Stimulated activated CD4-positive, alpha-beta T cell treated with anti-CD3 and anti-CD28 coated beads, TNF-alpha, amount 100 ng/mL, for 1 hour (primary cell): Measurements from ENCODE around the gene KRTDAP.
A peak's percentile ranks its signal among the peaks of the same experiment; 100 is the strongest.
"Not testable (repeated sequence)": the region's sequence is repeated elsewhere in the genome, so short reads cannot be mapped to it uniquely, and the experiment has no call there.

Source experiments
- DNase-seq, 3 donors: peaks; one replicate each; pipeline ENCODE4 v3.0.0-alpha.2; 2020; ENCODE audit warnings: low read depth in 3 of 3, low spot score in 1 of 3

The KRTDAP gene

GRCh38 chr19:35486268-35486708 lies 4.0 kb downstream of the KRTDAP start:
- no peak for DNase-seq

DNA sequence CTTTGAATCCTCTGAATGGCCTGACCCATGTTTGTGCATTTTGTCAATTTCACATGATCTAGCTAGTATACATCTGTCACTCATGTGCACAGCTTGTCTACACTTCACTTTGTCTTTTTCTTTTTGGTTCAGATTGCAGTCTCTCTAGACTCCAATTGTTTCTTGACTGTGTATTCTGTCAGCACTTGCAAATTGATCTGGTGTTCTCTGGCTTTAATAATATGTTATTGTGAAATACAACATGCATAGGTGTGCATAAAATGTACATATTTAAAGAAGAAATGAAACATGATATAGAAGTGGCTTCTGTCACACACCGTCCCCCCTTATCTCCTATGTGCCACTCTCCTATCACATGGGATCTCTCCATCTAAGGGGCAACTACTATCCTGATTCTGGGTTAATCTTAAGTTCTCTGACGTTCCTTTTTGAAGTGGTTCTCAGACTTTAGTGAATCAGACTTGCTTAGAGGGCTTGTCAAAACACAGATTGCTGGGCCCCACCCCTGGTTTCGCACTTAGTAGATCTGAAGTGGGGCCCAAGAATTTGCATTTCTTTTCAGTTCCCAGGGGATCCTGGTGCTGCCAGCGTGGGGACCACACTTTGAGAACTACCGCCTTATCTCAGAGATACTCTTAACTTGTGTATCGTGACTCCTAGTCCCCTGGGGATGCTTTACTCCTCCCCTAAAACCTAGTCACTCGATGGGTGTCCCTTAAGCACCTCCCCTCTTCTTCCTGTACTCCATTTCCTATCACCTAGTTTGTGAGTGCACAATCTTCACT lies 5.8 kb downstream of the KRTDAP start:
- DNase-seq, result no peak

DNA sequence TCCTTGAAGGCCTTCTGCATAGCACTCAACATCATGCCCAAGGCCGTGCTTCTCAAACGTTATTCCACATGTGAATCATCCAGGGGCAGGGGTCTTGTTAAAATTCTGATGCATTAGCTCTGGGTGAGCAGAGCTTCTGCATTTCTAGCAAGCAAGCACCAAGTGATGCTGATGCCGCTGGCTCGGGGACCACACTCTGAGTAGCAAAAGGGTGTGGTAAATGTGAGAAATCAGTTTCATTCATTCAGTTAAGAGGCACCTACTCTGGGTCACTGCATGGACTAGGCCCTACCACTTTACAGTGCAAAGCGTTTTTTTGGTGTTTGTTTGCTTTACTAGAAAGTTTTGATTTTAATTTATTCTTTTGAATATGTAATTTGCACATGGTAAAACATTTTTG lies 7.2 kb downstream of the KRTDAP start:
- DNase-seq, result no peak

GRCh38 chr19:35478794-35479677 lies 11.2 kb downstream of the KRTDAP start:
- no peak for DNase-seq

DNA sequence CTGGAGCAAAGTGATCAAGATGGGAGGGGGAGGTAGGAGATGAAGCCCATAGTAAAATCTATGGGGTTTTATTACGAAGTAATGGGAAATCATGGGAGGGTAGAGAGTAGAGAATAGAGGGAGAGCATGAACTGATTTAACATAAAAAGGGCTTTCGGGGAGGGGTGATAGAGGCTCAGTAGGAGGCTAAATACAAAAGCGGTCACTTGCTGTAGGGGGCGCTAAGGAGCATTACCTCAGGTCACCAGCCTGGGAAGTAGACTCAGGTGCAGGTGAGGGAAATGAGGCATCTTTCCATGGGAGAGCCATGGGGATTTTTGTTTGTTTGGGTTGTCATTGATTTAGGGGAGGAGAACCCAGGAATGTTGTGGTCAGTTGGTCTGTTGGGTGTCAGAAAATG lies 14.1 kb downstream of the KRTDAP start:
- DNase-seq, result no peak

- not testable (repeated sequence) for DNase-seq
Measured at GRCh38 chr19:35474594-35474993, 15.7 kb downstream of the KRTDAP start.

DNA sequence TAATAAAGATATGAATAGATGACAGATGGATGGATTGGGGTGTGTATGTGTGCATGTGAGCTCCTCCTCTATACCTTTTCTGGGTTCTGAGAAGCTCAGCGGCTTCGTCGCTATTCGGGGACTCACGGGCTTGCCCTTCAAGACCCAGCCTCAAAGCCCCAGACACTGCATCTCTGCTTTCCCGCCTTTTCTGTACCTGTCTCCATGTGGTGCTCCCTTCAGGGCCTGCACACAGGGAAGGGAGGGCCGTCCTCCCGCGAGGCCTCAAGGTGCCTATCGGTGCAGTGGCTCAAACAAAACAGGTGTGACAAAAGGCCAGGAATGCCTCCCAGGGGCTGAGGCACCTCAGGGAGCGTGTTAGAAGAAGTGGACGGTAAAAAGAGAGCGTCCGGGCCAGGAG lies 16.2 kb downstream of the KRTDAP start:
- DNase-seq, result no peak

GRCh38 chr19:35471946-35472345 lies 18.3 kb downstream of the KRTDAP start:
- no peak for DNase-seq

- DNase-seq, result not testable (repeated sequence)
Measured at GRCh38 chr19:35471075-35471474, 19.2 kb downstream of the KRTDAP start.

DNA sequence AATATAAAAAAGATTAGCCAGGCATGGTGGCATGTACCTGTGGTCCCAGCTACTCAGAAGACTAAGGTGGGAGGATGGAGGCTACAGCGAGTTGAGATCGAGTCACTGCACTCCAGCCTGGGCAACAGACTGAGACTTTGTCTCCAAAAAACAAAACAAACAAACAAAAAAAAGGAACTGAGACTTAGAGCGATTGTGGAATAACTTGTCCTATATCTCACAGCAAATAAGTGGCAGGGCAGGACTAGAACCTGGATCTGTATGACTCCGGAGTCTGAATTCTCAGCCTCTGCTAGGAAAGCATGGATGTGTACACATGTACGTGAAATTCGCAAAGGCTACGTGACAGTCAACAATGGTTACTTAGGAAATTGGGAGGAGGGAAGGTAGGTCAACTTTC lies 20.1 kb downstream of the KRTDAP start:
- DNase-seq, result no peak

DNA sequence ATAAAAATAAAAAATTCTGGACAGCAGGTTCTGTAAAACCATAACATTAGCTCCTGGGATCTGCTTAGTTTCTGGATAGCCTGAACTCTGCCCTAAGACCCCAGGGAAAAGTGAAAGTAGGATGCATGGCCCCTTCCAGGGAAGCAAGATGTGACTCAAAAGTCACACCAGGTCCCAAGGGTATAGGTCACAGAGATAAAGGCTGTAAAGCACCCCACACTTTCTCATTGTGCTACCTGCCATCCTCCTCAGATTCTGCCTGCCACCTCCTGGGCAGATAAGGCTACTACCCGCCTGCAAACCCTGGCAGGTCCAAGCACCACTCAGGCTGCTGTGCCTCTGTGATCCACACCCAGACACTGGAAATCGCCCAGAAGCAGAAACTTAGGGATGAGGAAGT lies 21.6 kb downstream of the KRTDAP start:
- peak; percentile 23 to 31 (median 27) for DNase-seq

GRCh38 chr19:35466259-35466658 lies 24.0 kb downstream of the KRTDAP start:
- DNase-seq, result no peak

DNA sequence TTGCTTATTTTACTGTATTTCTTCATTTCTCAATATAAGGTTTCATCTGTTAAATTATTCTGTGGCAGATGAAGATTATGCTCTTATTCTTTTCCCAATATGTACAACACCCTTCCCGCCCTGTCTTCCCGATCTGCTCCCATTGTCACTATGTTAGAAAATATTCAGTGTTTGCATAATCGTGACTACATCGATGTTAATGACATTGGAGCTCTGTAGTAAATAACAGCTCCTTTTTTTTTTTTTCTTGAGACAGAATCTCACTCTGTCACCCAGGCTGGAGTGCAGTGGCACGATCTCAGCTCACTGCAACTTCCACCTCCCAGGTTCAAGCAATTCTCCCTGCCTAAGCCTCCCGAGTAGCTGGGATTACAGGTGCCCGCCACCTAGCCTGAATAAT lies 27.3 kb downstream of the KRTDAP start:
- DNase-seq, result not testable (repeated sequence)

DNA sequence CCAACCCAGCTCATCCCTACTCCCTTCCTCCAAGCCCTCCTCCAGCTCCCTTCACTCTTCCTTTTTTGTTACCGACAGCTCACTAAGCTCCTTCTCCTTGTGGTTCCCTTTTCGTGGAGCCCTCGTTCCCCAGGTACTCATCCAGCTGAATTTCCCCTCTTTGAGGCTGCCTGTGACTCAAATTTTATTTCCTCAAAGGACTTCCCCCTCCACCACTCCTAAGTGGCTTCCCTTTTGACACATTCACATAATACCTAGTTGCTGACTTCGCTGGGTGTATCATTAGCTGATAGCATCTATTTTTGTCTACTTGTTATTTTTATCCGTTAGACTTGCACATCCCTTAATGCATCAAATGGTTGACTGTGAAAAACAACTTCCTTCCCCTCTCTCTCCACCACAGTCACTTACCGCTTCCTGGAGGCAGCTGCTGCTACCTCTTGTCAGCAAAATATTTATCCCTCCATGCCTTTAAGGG lies 27.7 kb downstream of the KRTDAP start:
- peak in 2 of 3 donors; percentile 23 for DNase-seq

- not testable (repeated sequence) for DNase-seq
Measured at GRCh38 chr19:35461788-35462187, 28.5 kb downstream of the KRTDAP start.

GRCh38 chr19:35461060-35461459 lies 29.2 kb downstream of the KRTDAP start:
- no peak for DNase-seq

DNA sequence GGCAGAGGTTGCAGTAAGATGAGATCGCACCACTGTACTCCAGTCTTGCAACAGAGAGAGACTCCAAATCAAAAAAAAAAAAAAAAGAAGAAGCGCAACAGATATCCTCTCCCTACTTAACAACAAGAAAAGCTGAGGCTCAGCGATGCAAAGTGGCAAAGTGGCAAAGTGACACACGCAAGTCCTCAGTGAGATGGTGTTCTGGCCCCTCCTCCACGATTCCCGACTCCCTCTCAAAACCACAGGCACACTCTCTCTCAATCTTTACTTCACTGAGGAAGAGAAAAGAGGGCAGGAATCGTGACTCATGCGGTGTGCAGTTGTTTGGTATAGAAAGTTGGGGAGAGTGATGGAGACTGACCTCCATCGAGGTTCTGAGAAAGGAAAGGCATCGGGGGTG lies 29.7 kb downstream of the KRTDAP start:
- no peak for DNase-seq

GRCh38 chr19:35459414-35460082 lies 30.7 kb downstream of the KRTDAP start:
- DNase-seq, result no peak

DNA sequence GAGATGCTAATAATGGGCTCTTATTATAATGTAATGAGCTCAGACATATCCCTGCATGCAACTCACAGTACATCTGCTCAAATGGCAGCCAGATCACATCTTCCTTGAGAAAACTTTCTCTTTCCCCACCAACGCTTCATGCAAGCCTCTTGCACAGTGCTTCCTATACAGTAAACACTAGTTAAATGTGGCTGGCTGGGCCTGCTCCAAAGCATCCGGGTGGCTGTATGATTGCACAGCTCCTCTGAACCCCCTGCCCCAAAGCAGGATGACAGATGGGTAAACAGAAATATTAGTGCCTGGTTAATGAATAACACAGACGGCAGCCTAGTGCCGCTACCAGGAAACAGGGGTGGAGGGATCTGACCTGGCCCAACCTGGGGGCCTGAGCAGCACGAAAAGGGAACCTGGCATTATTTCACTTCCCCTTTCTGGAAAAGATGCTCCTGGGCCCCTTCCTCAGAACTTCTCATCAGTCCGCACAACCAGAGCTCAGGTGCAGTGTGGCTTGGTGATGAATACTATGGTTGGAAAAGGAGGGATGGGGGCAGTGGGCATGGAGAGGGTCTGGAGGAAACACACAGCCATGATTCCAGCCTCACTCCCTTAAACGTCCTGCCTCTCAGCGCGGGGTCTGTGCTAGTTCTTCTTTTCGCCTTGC lies 31.4 kb downstream of the KRTDAP start:
- DNase-seq, result no peak

- no peak for DNase-seq
Measured at GRCh38 chr19:35458192-35458591, 32.1 kb downstream of the KRTDAP start.

GRCh38 chr19:35457173-35457572 lies 33.1 kb downstream of the KRTDAP start:
- DNase-seq, result no peak
